GM21529 (cell line): ENCODE measurements around the gene SGF29.
"Not testable (repeated sequence)": the region's sequence is repeated elsewhere in the genome, so short reads cannot be mapped to it uniquely, and the experiment has no call there.

Experiments used
- ATAC-seq: cut with Tn5 transposase; IDR thresholded peaks from one replicate; pipeline ENCODE4 v1.9.1; 2021; ENCODE audit not compliant: unreplicated experiment

Gene SGF29

GRCh38 chr16:28609631-28610594, 56.2 kb downstream of the SGF29 start, which contains the start of gene SULT1A1:
SULT1A1 (minus strand) TSS chr16:28610044; CDS start chr16:28608855, 1,189 bp downstream.
- ATAC-seq: no peak

GRCh38 chr16:28610595-28611191, 57.0 kb downstream of the SGF29 start:
- ATAC-seq: no peak

GRCh38 chr16:28612359-28613280, 58.9 kb downstream of the SGF29 start:
- peak; percentile 72 for ATAC-seq

- not testable (repeated sequence) for ATAC-seq
Measured at GRCh38 chr16:28613912-28614311, 60.2 kb downstream of the SGF29 start.

- not testable (repeated sequence) for ATAC-seq
Measured at GRCh38 chr16:28614561-28614960, 60.8 kb downstream of the SGF29 start.

- ATAC-seq: not testable (repeated sequence)
Measured at GRCh38 chr16:28615486-28616223, 61.9 kb downstream of the SGF29 start.

- not testable (repeated sequence) for ATAC-seq
Measured at GRCh38 chr16:28616224-28616577, 62.5 kb downstream of the SGF29 start.

GRCh38 chr16:28616636-28617035, 62.9 kb downstream of the SGF29 start:
- ATAC-seq: no peak

GRCh38 chr16:28617874-28618273, 64.2 kb downstream of the SGF29 start:
- no peak for ATAC-seq

- not testable (repeated sequence) for ATAC-seq
Measured at GRCh38 chr16:28620316-28620715, 66.6 kb downstream of the SGF29 start.

GRCh38 chr16:28621481-28622155, 67.9 kb downstream of the SGF29 start:
- no peak for ATAC-seq

- not testable (repeated sequence) for ATAC-seq
Measured at GRCh38 chr16:28622532-28623171, 68.9 kb downstream of the SGF29 start.

- no peak for ATAC-seq
Measured at GRCh38 chr16:28623172-28623711, 69.5 kb downstream of the SGF29 start.

GRCh38 chr16:28630905-28631304, 77.2 kb downstream of the SGF29 start:
- not testable (repeated sequence) for ATAC-seq

- ATAC-seq: not testable (repeated sequence)
Measured at GRCh38 chr16:28636093-28636823, 82.5 kb downstream of the SGF29 start.

GRCh38 chr16:28637765-28638164, 84.0 kb downstream of the SGF29 start, which contains the start of gene NPIPB8:
NPIPB8 (plus strand) TSS chr16:28638065; CDS start chr16:28638361, 296 bp downstream.
- ATAC-seq: not testable (repeated sequence)

- not testable (repeated sequence) for ATAC-seq
Measured at GRCh38 chr16:28638359-28638758, 84.6 kb downstream of the SGF29 start.

- ATAC-seq: not testable (repeated sequence)
Measured at GRCh38 chr16:28639959-28640358, 86.2 kb downstream of the SGF29 start.
